ENCODE results near the gene CXXC4.

GRCh38 chr4:104492183-104492771 lies 2.4 kb downstream of the CXXC4 start:
- no peak for TF ChIP-seq CTCF (IDR thresholded peaks at IDR 0.05)
- peak in 2 of 3 donors; percentile 29 to 52 for TF ChIP-seq POLR2A (IDR thresholded peaks at IDR 0.05)
